Measurements from ENCODE around the gene CBY1. TPM values are rescaled to one million over a fixed set of nuclear protein-coding genes. Genes with fewer than 3 reads are reported as not detected.

CBY1 gene
- total RNA-seq, 1 donor from 2014 or later, result 30.8 TPM

- peaks cover 19% of the 10 kb centered on the region for H3K4me1 ChIP-seq
- peak within 1 kb of the TSS; percentile 88 for H3K4me3 ChIP-seq
- peak within 1 kb of the TSS; percentile 80 for H3K27ac ChIP-seq
- ATAC-seq (peak; percentile 99), DNase-seq (peak; percentile 95)
- H3K9me3 ChIP-seq, result no peaks in the 10 kb centered on the region
- intact Hi-C loops (cut with DNase I), result no loop called here
- H3K36me3 ChIP-seq, result peaks cover 36% of the 10 kb centered on the region
- no peaks in the 10 kb centered on the region for H3K27me3 ChIP-seq (ENCODE audit: low read depth)
- TF ChIP-seq CTCF (IDR thresholded peaks at IDR 0.05), result peak; percentile 78
Measured at GRCh38 chr22:38681582-38682335, 25.3 kb downstream of the CBY1 start, which contains the start of gene TOMM22. Gene TOMM22 (plus strand): TSS chr22:38681957. CDS start chr22:38681979, 22 bp downstream.

GRCh38 chr22:38684895-38685294 is 28.5 kb downstream of the CBY1 start:
- Histone ChIP-seq H3K27ac (no peak overlapping the region), H3K4me3 (no peak overlapping the region), H3K4me1 (peaks cover 19% of the 10 kb centered on the region), H3K36me3 (peaks cover 67% of the 10 kb centered on the region), H3K27me3 (ENCODE audit: low read depth) (no peaks in the 10 kb centered on the region), H3K9me3 (no peaks in the 10 kb centered on the region)
- no peak for TF ChIP-seq CTCF (IDR thresholded peaks at IDR 0.05)
- DNase-seq (no peak), ATAC-seq (no peak)
- intact Hi-C loops (cut with DNase I), result no loop called here

- DNase-seq, result no peak
- no peak for ATAC-seq
- no peak for TF ChIP-seq CTCF (IDR thresholded peaks at IDR 0.05)
- intact Hi-C loops (cut with DNase I), result no loop called here
- no peaks in the 10 kb centered on the region for H3K9me3 ChIP-seq
- peaks cover 19% of the 10 kb centered on the region for H3K4me1 ChIP-seq
- H3K27me3 ChIP-seq (ENCODE audit: low read depth), result no peaks in the 10 kb centered on the region
- peaks cover 72% of the 10 kb centered on the region for H3K36me3 ChIP-seq
- H3K27ac ChIP-seq, result no peak overlapping the region
- H3K4me3 ChIP-seq, result no peak overlapping the region
Measured at GRCh38 chr22:38685761-38686160, 29.3 kb downstream of the CBY1 start.

- TF ChIP-seq CTCF (IDR thresholded peaks at IDR 0.05), result no peak
- Histone ChIP-seq H3K27ac (no peak overlapping the region), H3K9me3 (no peaks in the 10 kb centered on the region), H3K4me1 (peaks cover 15% of the 10 kb centered on the region), H3K36me3 (peaks cover 79% of the 10 kb centered on the region), H3K4me3 (no peak overlapping the region), H3K27me3 (ENCODE audit: low read depth) (no peaks in the 10 kb centered on the region)
- intact Hi-C loops (cut with DNase I), result no loop called here
- DNase-seq, result no peak
- ATAC-seq, result no peak
Measured at GRCh38 chr22:38689651-38690050, 33.2 kb downstream of the CBY1 start.

- intact Hi-C loops (cut with DNase I), result no loop called here
- H3K27ac ChIP-seq, result no peak overlapping the region
Measured at GRCh38 chr22:38694049-38694448, 37.6 kb downstream of the CBY1 start.

More at GRCh38 chr22:38694049-38694448, 37.6 kb downstream of the CBY1 start:
- Histone ChIP-seq H3K27me3 (ENCODE audit: low read depth) (no peaks in the 10 kb centered on the region), H3K36me3 (peaks cover 35% of the 10 kb centered on the region), H3K4me1 (peaks cover 59% of the 10 kb centered on the region), H3K4me3 (no peak overlapping the region), H3K9me3 (no peaks in the 10 kb centered on the region)
- ATAC-seq (no peak), DNase-seq (no peak)
- no peak for TF ChIP-seq CTCF (IDR thresholded peaks at IDR 0.05)

All from lower lobe of right lung (tissue), 2 donors.